ENCODE data around the gene EML6.

- TF ChIP-seq POLR2AphosphoS5 (IDR thresholded peaks at IDR 0.05; ENCODE audit: low read depth, low read length) (no peak), TAF1 (IDR thresholded peaks at IDR 0.05; ENCODE audit: borderline replicate concordance, insufficient read depth, low read length) (no peak), REST (IDR thresholded peaks at IDR 0.05; ENCODE audit: insufficient read depth in 1 of 2, low read depth in 2 of 2, low read length in 2 of 2) (no peak), SIN3A (IDR thresholded peaks at IDR 0.05; ENCODE audit: borderline replicate concordance, insufficient read depth, low read length) (no peak)
Observed at GRCh38 chr2:54770676-54771075, 47.2 kb downstream of the EML6 start.
